Adrenal gland (tissue), 5 donors: ENCODE measurements around the gene PARP12.

ENCODE experiments used
- CTCF ChIP-seq, 6 experiments: fragments of 450-650 bp in 4 of 6; fragments of 200-600 bp in 2 of 6; sonication (generic) in 1 of 6; IDR thresholded peaks; 1 replicate in 5 of 6; 2 replicates in 1 of 6; pipeline versions ENCODE4 v1.5.1 to v1.8.0; 2016 to 2021; ENCODE audit warnings: antibody characterized with exemption in 6 of 6, mild to moderate bottlenecking in 2 of 6, moderate library complexity in 1 of 6
- POLR2A ChIP-seq, 2 donors: fragments of 450-650 bp; IDR thresholded peaks; one replicate each; pipeline ENCODE4 v1.6.1; 2017; ENCODE audit warnings: antibody characterized with exemption in 2 of 2, mild to moderate bottlenecking in 2 of 2, moderate library complexity in 1 of 2
- donor health status: DM: no; HTN: no; CAD: no.

- no peak for TF ChIP-seq POLR2A (IDR thresholded peaks at IDR 0.05)
- TF ChIP-seq CTCF (IDR thresholded peaks at IDR 0.05) = no peak
These were observed 36.8 kb downstream of the PARP12 start for GRCh38 chr7:140025814-140026433.
